IPS DF 6.9 (cell line): ENCODE data around the gene TNNC1.

Source experiments
- DNase-seq: peaks from one replicate; pipeline ENCODE4 v3.0.0-alpha.2; 2013; ENCODE audit warnings: low read depth, low spot score
- H3K27ac ChIP-seq: one replicate; pipeline ENCODE4 v1.5.1; 2013; ENCODE audit warnings: low read length, control low read depth
- H3K27me3 ChIP-seq: 2 replicates; pipeline ENCODE4 v1.6.1; 2013; ENCODE audit warnings: mild to moderate bottlenecking, low read length; ENCODE audit not compliant: control insufficient read depth, insufficient read depth
- H3K36me3 ChIP-seq: 2 replicates; pipeline ENCODE4 v1.6.1; 2013; ENCODE audit warnings: low read length; ENCODE audit not compliant: control insufficient read depth, insufficient read depth
- H3K4me1 ChIP-seq: 2 replicates; pipeline ENCODE4 v1.6.1; 2013; ENCODE audit warnings: low read length; ENCODE audit not compliant: control insufficient read depth, insufficient read depth
- H3K4me3 ChIP-seq: 2 replicates; pipeline ENCODE4 v1.5.1; 2013; ENCODE audit warnings: mild to moderate bottlenecking, low read length
- H3K9me3 ChIP-seq: 2 replicates; pipeline ENCODE4 v1.6.1; 2013; ENCODE audit warnings: low read length, inconsistent platforms; ENCODE audit not compliant: control insufficient read depth, insufficient read depth
- WGBS: extraction: QIAGEN DNeasy Blood & Tissue Kit; methylation state at CpG from one replicate; pipeline ENCODE4 v1.1.7; 2013; ENCODE audit warnings: mixed read lengths, missing lambda C conversion rate; ENCODE audit not compliant: insufficient read length, insufficient coverage; 5-methylcytosine and 5-hydroxymethylcytosine counted together

Gene TNNC1

DNA sequence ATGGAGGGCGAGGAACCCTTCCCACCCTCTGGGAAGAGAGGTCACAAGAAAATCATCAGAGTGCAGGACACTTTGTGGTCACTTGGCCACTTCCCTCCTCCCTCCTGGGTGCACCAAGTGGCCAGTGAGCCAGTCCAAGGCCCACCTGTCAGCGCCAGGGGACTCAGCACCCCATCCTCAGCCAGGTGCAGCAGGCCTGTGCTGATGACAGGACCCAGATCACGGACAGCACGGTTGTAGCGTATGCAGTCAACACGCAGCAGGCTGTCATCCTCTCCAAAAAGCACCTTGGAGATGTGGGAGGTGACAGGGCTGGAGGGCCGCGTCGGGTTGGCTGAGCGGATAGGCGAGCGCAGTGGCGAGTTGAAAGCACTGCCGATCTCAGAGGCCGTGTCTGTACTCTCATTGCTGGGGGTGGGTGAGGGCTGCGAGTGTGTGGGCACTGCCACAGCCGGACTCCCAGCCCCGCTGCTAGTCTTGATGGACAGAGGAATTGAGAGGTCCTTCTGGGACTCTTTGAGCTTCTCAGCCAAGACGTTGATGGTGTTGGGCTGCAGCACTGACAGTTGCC lies 50.5 kb downstream of the TNNC1 start:
- peaks cover 52% of the 10 kb centered on the region for H3K36me3 ChIP-seq
- H3K9me3 ChIP-seq = no peaks in the 10 kb centered on the region

DNA sequence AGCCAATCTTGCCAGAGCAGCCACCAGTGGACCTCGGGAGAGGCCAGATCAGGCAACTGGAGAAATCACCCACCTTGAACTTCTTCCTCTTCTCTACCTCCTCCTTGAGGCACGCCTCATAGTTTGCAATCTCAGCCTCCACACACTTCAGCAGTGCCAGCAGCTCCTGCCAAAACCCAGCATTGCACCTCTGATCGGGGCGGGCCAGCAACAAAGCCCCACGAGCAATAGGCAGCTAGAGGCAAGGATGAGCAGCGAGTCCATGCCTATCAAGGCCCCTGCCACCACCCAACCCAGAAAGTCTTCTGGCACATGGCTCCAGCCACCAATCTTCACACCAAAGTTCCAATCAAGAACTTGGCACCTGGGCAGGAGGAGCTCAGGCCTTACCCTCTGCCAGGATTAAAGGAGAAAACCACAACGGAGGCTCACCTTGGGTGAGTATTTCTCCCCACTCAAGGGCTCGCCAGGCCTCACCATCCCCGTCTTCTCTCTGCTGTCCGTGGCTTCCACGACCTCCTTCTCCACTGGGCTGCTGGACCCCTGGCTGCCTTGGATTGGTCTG lies 51.1 kb downstream of the TNNC1 start:
- Histone ChIP-seq H3K27ac (no peak overlapping the region), H3K4me3 (no peak overlapping the region), H3K36me3 (peaks cover 51% of the 10 kb centered on the region), H3K9me3 (no peaks in the 10 kb centered on the region), H3K27me3 (no peaks in the 10 kb centered on the region), H3K4me1 (no peaks in the 10 kb centered on the region)
- DNase-seq = no peak
- WGBS = no CpG with 5 or more reads among the region's 11 CpGs

More for the DNA sequence above, 50.5 kb downstream of the TNNC1 start:
- WGBS = no CpG with 5 or more reads among the region's 19 CpGs
- no peak for DNase-seq
- Histone ChIP-seq H3K4me1 (no peaks in the 10 kb centered on the region), H3K27me3 (no peaks in the 10 kb centered on the region), H3K27ac (no peak overlapping the region), H3K4me3 (no peak overlapping the region)

- no CpG with 5 or more reads among the region's 16 CpGs for WGBS
- no peaks in the 10 kb centered on the region for H3K4me1 ChIP-seq
- H3K27me3 ChIP-seq = no peaks in the 10 kb centered on the region
- H3K4me3 ChIP-seq = no peak overlapping the region
- no peak overlapping the region for H3K27ac ChIP-seq
- no peaks in the 10 kb centered on the region for H3K9me3 ChIP-seq
- H3K36me3 ChIP-seq = peaks cover 47% of the 10 kb centered on the region
- no peak for DNase-seq
These were observed 51.7 kb downstream of the TNNC1 start for GRCh38 chr3:52402101-52402521.

GRCh38 chr3:52401551-52401950 lies 52.3 kb downstream of the TNNC1 start:
- H3K36me3 ChIP-seq = peaks cover 42% of the 10 kb centered on the region

More at GRCh38 chr3:52401551-52401950, 52.3 kb downstream of the TNNC1 start:
- no CpG with 5 or more reads among the region's 1 CpG for WGBS
- no peaks in the 10 kb centered on the region for H3K9me3 ChIP-seq
- DNase-seq = no peak
- H3K27me3 ChIP-seq = no peaks in the 10 kb centered on the region
- no peak overlapping the region for H3K4me3 ChIP-seq
- H3K27ac ChIP-seq = no peak overlapping the region
- H3K4me1 ChIP-seq = no peaks in the 10 kb centered on the region
